ENCODE data around the gene ZNF80. TPM values are rescaled to one million over a fixed set of nuclear protein-coding genes. Genes with fewer than 3 reads are reported as not detected.

Gene ZNF80
- polyA plus RNA-seq, 1 donor (not counting 4 experiments of a cell fraction or from before 2014, with no cell fraction given) = not detected

GRCh38 chr3:114218006-114218405, 19.4 kb downstream of the ZNF80 start:
- DNase-seq (ENCODE audit: low read depth, low spot score) (no peak), FAIRE-seq (no peak)
- no peaks in the 10 kb centered on the region for H4K20me1 ChIP-seq (ENCODE audit: control insufficient read depth, extremely low read depth, insufficient read depth, low read length)
- no peak overlapping the region for H3K27ac ChIP-seq (ENCODE audit: control insufficient read depth, insufficient read depth, low read length)
- no peaks in the 10 kb centered on the region for H3K9me1 ChIP-seq (ENCODE audit: control insufficient read depth, extremely low read depth, insufficient read depth, low read length)
- no peaks in the 10 kb centered on the region for H3K4me1 ChIP-seq (ENCODE audit: control insufficient read depth, extremely low read depth, insufficient read depth, low read length)
- H3K4me2 ChIP-seq (ENCODE audit: control insufficient read depth, extremely low read depth, insufficient read depth, low read depth, low read length) = no peak overlapping the region
- H3K9me3 ChIP-seq (ENCODE audit: control insufficient read depth, low read depth, low read length) = no peaks in the 10 kb centered on the region
- no peak overlapping the region for H2AFZ ChIP-seq (ENCODE audit: control insufficient read depth, low read length)
- H3K36me3 ChIP-seq (ENCODE audit: control insufficient read depth in 2 of 2, extremely low read depth in 1 of 2, insufficient read depth in 2 of 2, low read length in 2 of 2) = no peaks in the 10 kb centered on the region
- H3K27me3 ChIP-seq (ENCODE audit: control insufficient read depth, extremely low read depth, insufficient read depth, low read length) = no peaks in the 10 kb centered on the region
- dilution Hi-C loops (cut with MboI; ENCODE audit: extremely low pct_ligation_motif_present, low sequenced_read_pairs) = no loop called here
- H3K9ac ChIP-seq (ENCODE audit: control insufficient read depth, extremely low read depth, insufficient read depth, low read length) = no peak overlapping the region
- no peak overlapping the region for H3K4me3 ChIP-seq (ENCODE audit: control insufficient read depth in 2 of 3, extremely low read depth in 1 of 3, insufficient read depth in 2 of 3, low read depth in 1 of 3, low read length in 3 of 3)
- H3K79me2 ChIP-seq (ENCODE audit: control insufficient read depth, insufficient read depth, low read length) = no peaks in the 10 kb centered on the region
- TF ChIP-seq EZH2 (IDR thresholded peaks at IDR 0.05; ENCODE audit: low read length) (no peak), CTCF (optimal IDR thresholded peaks at IDR 0.05 in 1 of 3, IDR thresholded peaks at IDR 0.05 in 1 of 3, conservative IDR thresholded peaks at IDR 0.05 in 1 of 3; ENCODE audit: extremely low read depth in 1 of 3, insufficient read depth in 2 of 3, low read length in 3 of 3) (no peak)

GRCh38 chr3:114217266-114217665, 20.1 kb downstream of the ZNF80 start:
- H3K79me2 ChIP-seq (ENCODE audit: control insufficient read depth, insufficient read depth, low read length) = no peaks in the 10 kb centered on the region
- TF ChIP-seq CTCF (optimal IDR thresholded peaks at IDR 0.05 in 1 of 3, IDR thresholded peaks at IDR 0.05 in 1 of 3, conservative IDR thresholded peaks at IDR 0.05 in 1 of 3; ENCODE audit: extremely low read depth in 1 of 3, insufficient read depth in 2 of 3, low read length in 3 of 3) (no peak), EZH2 (IDR thresholded peaks at IDR 0.05; ENCODE audit: low read length) (no peak)
- no peak overlapping the region for H3K4me3 ChIP-seq (ENCODE audit: control insufficient read depth in 2 of 3, extremely low read depth in 1 of 3, insufficient read depth in 2 of 3, low read depth in 1 of 3, low read length in 3 of 3)
- H3K9me3 ChIP-seq (ENCODE audit: control insufficient read depth, low read depth, low read length) = no peaks in the 10 kb centered on the region
- H4K20me1 ChIP-seq (ENCODE audit: control insufficient read depth, extremely low read depth, insufficient read depth, low read length) = no peaks in the 10 kb centered on the region
- H3K27ac ChIP-seq (ENCODE audit: control insufficient read depth, insufficient read depth, low read length) = no peak overlapping the region
- no peaks in the 10 kb centered on the region for H3K9me1 ChIP-seq (ENCODE audit: control insufficient read depth, extremely low read depth, insufficient read depth, low read length)
- no peak overlapping the region for H3K9ac ChIP-seq (ENCODE audit: control insufficient read depth, extremely low read depth, insufficient read depth, low read length)
- no peak for FAIRE-seq
- H3K4me1 ChIP-seq (ENCODE audit: control insufficient read depth, extremely low read depth, insufficient read depth, low read length) = no peaks in the 10 kb centered on the region
- no peak for DNase-seq (ENCODE audit: low read depth, low spot score)
- no peaks in the 10 kb centered on the region for H3K36me3 ChIP-seq (ENCODE audit: control insufficient read depth in 2 of 2, extremely low read depth in 1 of 2, insufficient read depth in 2 of 2, low read length in 2 of 2)
- H2AFZ ChIP-seq (ENCODE audit: control insufficient read depth, low read length) = no peak overlapping the region
- H3K27me3 ChIP-seq (ENCODE audit: control insufficient read depth, extremely low read depth, insufficient read depth, low read length) = no peaks in the 10 kb centered on the region
- H3K4me2 ChIP-seq (ENCODE audit: control insufficient read depth, extremely low read depth, insufficient read depth, low read depth, low read length) = no peak overlapping the region
- dilution Hi-C loops (cut with MboI; ENCODE audit: extremely low pct_ligation_motif_present, low sequenced_read_pairs) = no loop called here

Data from keratinocyte (primary cell).